Erythroblast (primary cell): Measurements from ENCODE around the gene LRP3.

Experiments
- GATA1 ChIP-seq: IDR thresholded peaks from 2 replicates; pipeline ENCODE4 v1.6.1; 2011; ENCODE audit warnings: low read depth, mild to moderate bottlenecking, control low read depth, low read length, moderate library complexity
- POLR2A ChIP-seq: IDR thresholded peaks from 2 replicates; pipeline ENCODE4 v1.6.1; 2011; ENCODE audit warnings: mild to moderate bottlenecking, low read length

DNA sequence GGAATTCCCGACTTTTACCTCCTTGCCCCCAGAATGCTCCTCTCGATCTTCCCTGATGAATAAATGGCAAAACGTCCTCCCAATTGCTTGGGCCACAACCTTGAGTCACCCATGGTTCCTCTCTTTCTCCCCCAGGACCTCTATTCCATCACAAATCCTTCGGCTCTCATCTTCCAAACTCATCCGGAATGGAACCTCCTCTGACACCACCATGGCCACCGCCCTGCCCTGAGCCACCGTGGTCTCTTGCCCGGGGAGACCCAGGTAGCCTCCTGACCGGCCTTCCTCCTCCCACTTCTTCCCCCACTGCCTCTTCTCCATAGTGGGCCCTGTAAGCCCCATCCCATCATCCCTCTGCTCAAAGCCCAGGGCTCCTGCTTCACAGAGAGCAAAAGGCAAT, 26.6 kb downstream of the LRP3 start:
- TF ChIP-seq POLR2A (no peak), GATA1 (no peak)
